Right lung (tissue), 5 donors: Measurements from ENCODE around the gene CLDN15. TPM values are rescaled to one million over a fixed set of nuclear protein-coding genes. Genes with fewer than 3 reads are reported as not detected.
"Not testable (repeated sequence)": the region's sequence is repeated elsewhere in the genome, so short reads cannot be mapped to it uniquely, and the experiment has no call there.

Source experiments
- DNase-seq, 2 donors: peaks; one replicate each; pipeline ENCODE4 v3.0.0-alpha.2; 2013
- polyA plus RNA-seq, 5 donors: library from polyadenylated mRNA; unstranded; fragments of 120-200 nt; gene quantifications; one replicate each; pipeline versions ENCODE4 v1.2.1 to v1.2.3, GENCODE V29; 2013; ENCODE audit warnings: inconsistent platforms in 1 of 5, low replicate concordance in 1 of 5; ENCODE audit not compliant: insufficient read length in 5 of 5, insufficient read depth in 1 of 5

The CLDN15 gene
- polyA plus RNA-seq, 5 donors, result 11.5 to 20.2 (median 16.4) TPM

DNA sequence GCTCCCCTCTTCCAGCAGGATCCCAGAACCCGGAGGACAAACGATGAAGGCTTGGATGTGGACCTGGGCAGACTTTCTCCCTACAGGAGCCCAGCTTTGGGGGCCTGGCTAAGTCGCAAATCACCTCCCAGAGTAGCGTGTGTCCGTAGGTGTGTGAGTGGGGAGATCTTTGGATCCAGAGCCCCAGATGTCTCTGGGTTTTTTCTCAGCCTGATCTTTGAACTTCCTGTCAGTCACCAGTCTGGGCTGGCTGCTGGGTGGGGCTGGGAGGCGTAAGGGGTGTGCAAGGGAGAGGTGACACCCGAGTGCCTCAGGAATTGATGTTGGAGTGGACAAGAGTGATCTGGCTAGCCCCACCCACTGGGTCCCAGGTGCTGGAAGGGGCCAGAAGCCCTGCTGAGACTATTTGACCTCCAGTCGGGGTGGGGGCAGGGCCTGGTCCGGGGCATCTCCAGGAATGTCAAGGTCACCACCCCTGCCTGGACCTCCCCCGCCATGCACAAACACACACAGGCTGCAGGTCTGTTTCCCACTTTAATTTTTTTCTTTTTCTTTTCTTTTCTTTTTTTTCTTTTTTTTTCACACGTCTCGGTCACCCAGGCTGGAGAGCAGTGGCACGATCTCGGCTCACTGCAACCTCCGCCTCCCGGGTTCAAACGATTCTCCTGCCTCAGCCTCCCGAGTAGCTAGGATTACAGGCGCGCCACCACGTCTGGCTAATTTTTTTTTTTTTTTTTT lies 36.6 kb downstream of the CLDN15 start, which contains the start of gene MOGAT3:
TSS of gene MOGAT3 (minus strand) at position 175 of the 738 bp plus-strand sequence. CDS start 182 bp downstream, outside the sequence.
- no peak for DNase-seq

DNA sequence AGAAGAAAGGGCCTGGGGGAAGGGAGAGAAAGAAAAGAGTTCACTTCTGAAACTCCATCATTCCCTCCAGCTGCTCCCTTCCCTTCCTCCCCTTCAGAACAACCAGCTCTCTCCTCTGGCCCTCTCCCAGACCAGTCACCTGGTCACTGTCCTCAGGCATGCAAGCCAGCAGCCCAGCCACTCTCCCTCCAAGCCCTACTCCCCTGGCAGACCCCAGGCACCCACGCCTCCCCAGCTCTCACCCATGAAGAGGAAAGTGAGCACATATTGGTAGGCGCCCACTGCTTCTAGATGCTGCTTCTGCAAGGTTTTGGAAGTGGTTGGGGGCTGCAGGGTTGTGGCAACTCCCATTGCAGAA lies 37.1 kb downstream of the CLDN15 start:
- no peak for DNase-seq

DNA sequence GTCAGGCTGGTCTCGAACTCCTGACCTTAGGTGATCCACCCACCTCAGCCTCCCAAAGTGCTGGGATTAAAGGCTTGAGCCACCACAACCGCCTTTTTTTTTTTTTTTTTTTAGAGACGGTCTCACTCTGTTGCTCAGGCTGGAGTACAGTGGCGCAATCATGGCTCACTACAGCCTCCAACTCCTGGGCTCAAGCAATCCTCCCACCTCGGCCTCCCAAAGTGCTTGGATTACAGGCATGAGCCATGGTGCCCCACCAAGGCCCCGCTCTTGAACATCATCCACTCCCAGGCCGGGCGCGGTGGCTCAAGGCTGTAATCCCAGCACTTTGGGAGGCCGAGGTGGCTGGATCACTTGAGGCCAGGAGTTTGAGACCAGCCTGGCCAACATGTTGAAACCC lies 38.1 kb downstream of the CLDN15 start:
- DNase-seq, result not testable (repeated sequence)

DNA sequence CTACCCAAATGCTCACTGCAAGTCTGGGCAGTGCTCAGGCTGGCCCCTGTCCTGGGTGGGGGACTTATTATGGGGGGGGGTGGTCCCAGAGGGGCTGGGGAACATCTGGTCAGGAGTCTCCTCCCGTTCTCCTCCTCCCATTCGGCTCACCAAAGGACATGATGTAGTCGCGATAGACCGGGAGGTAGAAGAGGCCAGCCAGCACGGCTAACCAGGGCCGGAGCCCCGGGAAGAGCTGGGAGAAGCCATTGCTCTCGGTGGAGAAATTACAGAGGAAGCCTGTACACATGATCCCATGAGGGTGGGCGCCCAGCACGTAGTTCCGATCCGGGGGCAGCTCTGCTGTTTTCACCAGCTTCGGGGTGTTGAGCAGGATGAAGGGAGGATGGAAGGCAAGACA lies 39.1 kb downstream of the CLDN15 start:
- no peak for DNase-seq

DNA sequence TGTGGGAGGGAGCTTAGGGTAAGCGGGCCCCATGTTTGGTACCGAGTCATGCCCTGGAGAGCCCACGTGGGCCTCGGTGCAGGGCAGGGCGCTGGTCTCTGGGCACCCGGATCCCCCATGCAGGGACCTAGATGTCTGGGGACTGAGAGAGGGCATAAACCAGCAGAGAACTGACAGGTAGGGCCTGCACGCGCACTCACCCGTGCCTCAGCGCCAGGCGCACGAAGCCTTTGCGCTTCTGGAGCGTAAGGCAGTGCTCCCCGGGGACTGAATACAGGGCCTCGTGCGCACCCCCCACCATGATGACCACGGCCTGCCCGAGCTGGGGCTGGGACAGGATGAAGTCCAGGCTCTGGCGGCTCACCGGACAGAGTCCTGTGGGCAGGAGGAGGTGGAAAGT lies 39.6 kb downstream of the CLDN15 start:
- DNase-seq, result no peak

DNA sequence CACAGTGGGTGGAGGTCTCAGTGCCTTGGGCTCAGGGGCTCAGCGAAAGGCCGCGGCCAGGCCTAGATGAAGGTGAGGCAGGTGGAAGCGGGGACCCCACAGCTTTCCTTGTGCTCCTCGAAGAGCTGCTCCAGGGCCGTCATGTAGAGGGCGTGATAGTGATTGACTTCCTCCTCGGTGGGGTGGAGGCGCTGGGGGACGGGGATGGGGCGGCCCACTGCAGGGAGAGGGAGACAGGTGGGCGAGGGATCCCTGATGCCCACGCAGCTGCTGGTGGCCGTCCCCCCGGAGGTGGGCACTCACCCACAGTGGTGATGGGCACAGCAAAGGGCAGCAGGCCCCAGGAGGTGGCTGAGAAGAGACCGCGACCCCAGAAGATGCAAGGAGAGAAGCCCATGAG lies 41.7 kb downstream of the CLDN15 start:
- no peak for DNase-seq

DNA sequence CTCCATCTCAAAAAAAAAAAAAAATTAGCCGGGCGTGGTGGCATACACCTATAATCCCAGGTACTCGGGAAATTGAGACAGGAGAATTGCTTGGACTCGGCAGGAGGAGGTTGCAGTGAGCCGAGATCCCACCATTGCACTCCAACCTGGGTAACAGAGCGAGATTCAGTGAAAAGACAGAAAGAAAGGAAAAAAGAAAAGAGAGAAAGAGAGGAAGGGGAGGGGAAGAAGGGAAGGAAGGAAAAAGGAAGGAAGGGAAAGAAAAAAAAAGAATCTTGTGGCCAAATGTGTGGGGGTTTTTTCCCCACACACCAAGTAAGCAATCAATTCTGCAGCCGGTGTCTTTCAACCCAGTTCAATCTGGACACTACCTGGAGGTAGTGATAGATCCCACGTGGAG lies 48.5 kb downstream of the CLDN15 start:
- no peak for DNase-seq

DNA sequence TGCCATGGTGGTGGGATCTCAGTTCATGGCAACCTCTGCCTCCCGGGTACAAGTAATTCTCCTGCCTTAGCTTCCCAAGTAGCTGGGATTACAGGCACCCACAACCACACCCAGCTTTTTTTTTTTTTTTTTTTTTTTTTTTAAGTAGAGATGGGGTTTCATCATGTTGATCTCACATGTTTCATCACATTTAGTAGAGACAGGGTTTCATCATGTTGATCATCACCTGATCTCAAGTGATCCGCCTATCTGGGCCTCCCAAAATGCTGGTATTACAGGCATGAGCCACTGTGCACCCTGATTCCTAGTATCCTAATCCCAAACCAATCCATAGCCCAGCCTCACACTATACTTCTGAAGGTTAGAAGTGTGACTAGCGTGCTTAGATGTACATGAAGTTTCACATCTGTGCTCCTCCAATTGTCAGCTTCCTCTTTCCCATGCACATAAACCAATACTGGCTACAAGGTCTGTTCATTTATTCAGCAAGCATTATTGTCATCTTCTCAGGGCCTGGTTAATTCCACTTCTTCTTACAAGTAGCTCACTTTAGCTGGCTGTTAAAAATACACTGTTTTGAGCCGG lies 50.7 kb downstream of the CLDN15 start:
- DNase-seq, result no peak

DNA sequence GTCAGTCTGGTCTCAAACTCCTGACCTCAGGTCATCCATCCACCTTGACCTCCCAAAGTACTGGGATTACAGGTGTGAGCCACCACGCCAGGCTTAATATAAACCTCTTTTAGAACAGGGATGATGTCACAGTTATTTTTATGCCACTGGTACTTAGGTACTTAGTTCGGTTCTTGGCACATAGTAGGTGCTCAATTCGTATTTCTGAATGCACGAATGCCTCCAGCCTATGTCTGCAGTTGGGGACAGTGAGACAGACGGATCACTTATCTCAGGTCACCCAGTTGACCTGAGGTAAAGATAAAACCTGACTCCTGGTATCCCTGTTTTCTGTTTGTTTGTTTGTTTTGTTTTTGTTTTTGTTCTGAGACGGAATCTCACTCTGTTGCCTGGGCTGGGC lies 51.4 kb downstream of the CLDN15 start:
- DNase-seq, result no peak

DNA sequence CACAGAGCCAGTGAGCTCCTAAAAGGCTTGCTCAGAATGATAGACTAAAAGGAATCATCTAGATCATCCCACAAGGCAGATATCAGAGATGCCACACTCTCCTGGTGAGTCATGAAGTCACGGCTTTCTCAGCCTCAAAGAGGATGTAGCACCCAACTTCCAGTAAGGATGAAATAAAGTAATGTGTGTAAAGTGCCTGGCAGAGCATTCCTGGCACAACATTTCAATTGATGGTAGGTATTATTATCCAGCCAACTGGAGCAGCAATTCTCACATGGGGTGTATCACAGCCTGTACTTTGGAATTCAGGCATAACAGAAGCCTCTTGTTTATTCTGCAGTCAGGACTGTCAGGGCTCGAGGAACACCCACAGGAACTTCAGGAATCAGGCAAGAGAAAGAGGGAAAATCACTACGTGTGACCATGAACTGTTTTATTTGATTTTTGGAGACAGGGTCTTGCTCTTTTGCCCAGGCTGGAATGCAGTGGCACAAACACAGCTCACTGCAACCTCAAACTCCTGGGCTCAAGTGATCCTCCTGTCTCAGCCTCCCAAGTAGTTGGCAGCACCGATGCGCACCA lies 52.3 kb downstream of the CLDN15 start:
- DNase-seq, result no peak

Other genes with a start within 250 kb of the CLDN15 start
- under 1 TPM in 1 of 5 donors, not detected in 4; 0.31 TPM for gene MUC17, start 217.7 kb downstream of the CLDN15 start, polyA plus RNA-seq
- gene TRIM56, start 152.3 kb downstream of the CLDN15 start, polyA plus RNA-seq, result 10 to 100 TPM; 21.8 to 28.0 (median 22.7) TPM
- gene SERPINE1, start 110.7 kb downstream of the CLDN15 start, polyA plus RNA-seq, result 1 to 10 TPM; 2.0 to 4.6 (median 3.6) TPM
- gene AP1S1, start 83.3 kb downstream of the CLDN15 start, polyA plus RNA-seq, result 100 to 1,000 TPM in 1 of 5 donors, 10 to 100 TPM in 4; 77.4 to 100 (median 82.7) TPM
- gene VGF, start 72.2 kb downstream of the CLDN15 start, polyA plus RNA-seq, result 1 to 10 TPM in 1 of 5 donors, under 1 TPM in 4; 0.54 to 1.4 (median 0.90) TPM
- under 1 TPM in 3 of 5 donors, not detected in 2; 0.05 to 0.12 (median 0.08) TPM for gene NAT16, start 57.5 kb downstream of the CLDN15 start, polyA plus RNA-seq
- under 1 TPM in 3 of 5 donors, not detected in 2; 0.07 to 0.15 (median 0.09) TPM for gene MOGAT3, start 36.8 kb downstream of the CLDN15 start, polyA plus RNA-seq
- gene PLOD3, start 20.2 kb downstream of the CLDN15 start, polyA plus RNA-seq, result 10 to 100 TPM; 39.6 to 72.2 (median 55.9) TPM
- gene ZNHIT1, start 19.6 kb downstream of the CLDN15 start, polyA plus RNA-seq, result 10 to 100 TPM; 42.7 to 77.4 (median 53.5) TPM
- gene FIS1, start 7.3 kb upstream of the CLDN15 start, polyA plus RNA-seq, result 100 to 1,000 TPM; 121 to 163 (median 125) TPM
- 10 to 100 TPM; 49.6 to 53.1 (median 52.1) TPM for gene IFT22, start 84.0 kb upstream of the CLDN15 start, polyA plus RNA-seq
- 1 to 10 TPM; 5.9 to 8.6 (median 6.0) TPM for gene COL26A1, start 125.1 kb upstream of the CLDN15 start, polyA plus RNA-seq